HG03571 (cell line): ENCODE measurements around the gene REC114.

ENCODE experiments used
- ATAC-seq: cut with Tn5 transposase; IDR thresholded peaks from one replicate; pipeline ENCODE4 v1.9.1; 2021; ENCODE audit not compliant: unreplicated experiment

Gene REC114

DNA sequence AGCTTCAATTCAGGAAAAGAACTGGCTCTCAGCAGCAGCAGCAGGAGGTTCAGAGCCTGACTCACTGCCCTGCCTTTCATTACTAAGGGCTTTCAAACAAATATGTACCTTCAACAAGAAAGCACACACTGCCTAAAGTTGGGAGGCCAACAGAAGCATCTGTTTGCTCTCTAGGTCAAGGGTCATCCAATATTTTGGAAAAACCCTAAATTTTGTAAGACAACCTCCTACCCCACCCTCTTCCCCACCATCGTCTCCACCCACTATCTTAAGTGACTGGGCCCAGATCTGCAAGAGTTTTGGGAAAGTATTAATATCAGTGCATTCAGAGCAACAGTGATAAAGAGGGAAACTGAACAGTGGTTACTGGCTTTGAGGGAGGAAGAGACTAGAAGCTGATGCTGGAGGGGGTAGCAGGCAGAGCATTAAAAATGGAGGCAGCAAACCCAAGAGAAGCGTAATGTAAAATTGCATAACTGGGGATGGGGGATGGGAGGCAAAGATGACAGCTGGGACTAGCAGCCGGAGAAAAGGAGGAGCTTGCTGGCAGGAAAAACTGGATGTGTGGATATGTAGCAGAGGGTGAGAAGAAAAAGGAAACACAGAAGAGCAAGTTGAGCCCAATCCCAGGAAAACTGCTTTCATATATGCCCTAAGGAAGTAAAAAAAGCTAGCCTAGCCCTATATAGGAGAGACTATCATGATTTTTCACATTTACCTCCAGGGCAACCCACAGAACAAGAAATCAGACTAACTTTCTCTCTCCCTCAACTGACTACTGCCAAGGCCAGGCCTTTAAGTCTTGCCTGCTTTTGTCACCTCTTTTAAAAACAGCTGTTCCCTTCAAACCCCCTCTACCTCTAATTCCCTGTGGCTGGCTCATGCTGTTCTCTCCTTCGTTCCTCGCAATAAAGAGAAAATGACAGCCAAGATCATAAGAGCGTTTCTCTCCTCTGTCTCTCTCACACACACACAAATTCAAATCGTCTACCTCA is 158.8 kb downstream of the REC114 start:
- no peak for ATAC-seq

DNA sequence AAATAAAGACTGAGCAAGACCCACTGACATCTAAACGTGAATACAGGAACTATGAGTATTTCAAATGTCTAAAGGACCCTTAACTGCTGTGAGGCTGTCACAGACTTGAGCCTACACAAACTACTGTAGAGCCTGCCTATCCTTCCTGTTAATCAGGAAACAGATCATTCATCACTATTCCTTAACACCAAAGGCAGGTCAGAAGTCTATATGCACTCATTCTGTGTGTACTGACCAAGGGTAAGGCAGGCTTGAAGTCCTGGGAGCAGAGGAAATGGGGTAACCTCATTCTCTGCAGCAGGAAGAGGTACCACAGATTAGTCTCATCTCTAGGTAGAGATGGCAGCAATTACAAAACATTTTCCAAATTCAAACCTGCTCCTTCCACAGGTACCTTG is 159.5 kb downstream of the REC114 start:
- no peak for ATAC-seq

DNA sequence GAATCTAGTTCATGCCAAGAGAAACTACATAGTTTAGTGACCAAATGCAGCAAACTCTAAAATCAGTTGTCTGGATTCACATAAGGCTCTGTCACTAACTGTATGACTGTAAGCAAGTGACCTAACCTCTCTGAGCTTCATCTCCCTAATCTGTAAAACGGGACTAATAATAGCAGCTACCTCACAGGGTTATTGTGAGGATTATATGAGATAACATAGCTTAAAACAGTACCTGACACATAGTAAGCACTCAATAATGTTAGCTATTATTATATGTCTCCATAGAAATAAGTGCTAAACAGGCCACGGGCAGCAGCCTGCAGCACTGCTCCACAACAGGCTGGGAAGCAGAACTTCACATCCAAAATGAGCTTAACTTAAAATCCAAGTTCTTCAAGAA is 160.0 kb downstream of the REC114 start:
- ATAC-seq = no peak

DNA sequence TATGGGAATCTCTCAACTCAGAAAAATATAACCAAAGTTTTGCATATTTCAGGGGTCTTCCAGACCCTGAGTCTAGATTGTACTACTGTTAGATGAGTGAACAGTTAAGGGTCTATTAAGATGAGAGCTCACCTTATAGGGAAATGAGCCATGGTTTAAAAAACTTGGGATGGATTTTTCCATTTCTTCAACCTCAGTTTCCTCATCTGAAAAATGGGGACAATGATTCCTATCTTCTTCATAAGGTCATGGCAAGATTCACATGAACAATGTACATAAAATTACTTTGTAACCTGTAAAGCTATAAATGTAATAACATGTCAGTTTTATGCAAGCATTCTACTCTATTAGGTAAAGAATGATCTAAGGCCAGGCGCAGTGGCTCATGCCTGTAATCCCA is 161.5 kb downstream of the REC114 start:
- ATAC-seq = no peak

DNA sequence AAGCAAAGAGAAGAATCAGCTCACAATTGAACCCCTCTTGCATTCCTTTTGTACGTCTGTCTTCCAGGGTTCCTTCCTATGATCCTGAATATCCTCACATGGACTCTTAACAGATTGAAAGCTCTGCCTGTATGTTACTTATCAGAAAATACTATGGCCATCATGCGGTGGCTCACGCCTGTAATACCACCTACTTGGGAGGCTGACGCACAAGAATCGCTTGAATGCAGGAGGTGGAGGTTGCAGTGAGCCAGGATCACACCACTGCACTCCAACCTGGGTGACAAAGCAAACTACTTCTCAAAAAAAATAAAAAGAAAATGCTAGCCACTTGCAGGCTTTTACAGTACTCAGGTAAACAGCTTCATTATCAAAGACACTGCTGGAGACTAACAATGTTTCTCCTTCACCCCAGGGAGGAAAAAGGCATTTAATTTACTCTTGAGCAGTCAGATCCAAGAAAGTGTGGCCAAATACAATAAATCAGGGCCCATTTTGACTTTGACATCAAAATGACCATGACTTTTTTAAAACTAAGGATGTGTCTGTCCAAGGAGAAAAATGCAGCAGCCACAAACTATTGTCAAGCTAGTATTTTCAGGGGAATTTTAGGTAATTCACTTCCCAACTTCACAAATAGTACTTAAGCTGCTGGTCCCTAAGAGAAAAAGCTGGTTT is 162.9 kb downstream of the REC114 start:
- no peak for ATAC-seq

DNA sequence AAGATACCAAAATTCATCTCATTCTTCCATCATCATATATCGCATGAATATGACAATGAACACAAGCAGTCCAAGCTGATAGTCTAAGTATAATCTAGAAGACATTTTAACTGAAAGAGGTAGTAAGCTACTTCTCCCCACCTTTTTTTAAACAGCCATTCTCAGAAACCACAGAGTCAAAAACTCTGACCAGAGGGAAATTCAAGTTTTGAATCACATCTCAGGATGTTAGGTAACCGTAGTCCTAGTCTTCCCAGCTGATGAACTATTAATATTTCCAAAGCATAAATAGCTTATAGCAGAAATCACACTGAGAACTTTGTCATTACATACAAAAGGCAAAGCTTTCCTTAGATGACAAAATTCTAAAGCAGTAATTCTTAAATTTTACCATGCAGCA is 164.4 kb downstream of the REC114 start:
- no peak for ATAC-seq

DNA sequence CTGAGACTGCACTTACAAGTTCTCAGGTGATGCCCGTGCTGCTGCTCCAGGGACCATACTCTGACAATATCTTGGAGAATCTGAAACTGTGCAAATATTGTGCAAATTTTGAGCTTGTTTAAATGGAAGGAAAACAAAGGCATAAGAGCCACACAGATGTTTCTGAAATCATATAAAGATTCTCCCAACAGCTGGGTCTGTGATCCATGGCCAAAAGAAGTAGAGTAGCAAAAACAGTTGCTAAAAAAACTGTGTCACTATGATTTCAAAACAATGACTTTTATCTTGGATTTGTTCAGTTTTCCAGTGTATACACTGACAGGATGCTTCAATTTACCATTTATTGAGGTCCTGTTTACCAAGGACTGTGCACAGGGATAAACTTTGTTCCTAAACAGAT is 164.9 kb downstream of the REC114 start:
- no peak for ATAC-seq

DNA sequence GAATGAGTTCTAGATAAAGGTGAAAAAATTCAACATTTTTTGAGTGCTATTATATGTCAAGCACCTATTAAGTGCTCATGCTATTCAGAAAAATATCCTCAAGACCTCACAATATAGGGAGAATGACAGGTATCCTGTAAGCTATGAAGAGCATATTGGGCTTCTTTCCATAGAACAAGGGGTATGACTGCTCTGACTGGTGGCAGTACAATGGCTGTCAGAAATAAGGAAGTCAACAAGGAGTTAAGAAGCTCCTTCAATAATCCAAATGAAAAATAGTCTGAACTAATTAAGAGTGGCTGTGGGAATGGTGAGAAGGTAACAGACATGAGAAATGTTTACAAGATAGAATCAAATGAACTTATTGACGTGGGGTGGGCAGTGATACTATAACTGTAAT is 165.5 kb downstream of the REC114 start:
- no peak for ATAC-seq

DNA sequence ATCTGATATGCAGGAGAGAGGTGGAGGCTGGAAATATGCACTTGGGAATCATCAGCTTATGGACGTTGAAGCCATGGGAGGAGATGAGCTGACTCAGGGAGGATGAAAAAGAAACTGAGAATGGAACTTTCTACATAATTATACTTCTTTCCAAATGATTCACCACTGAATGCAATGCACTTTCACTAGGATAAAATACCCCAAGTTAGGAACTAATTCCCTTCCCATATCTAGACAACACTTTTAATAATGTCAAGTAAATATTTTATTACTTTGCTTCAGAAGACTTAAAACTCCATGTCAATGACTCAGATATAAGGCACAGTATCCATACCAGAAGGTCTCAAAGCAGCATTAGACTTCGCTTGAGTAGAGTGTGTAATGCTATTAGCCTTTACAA is 166.0 kb downstream of the REC114 start:
- no peak for ATAC-seq
